ENCODE data around the gene ENTPD2.
"Not testable (repeated sequence)": the region's sequence is repeated elsewhere in the genome, so short reads cannot be mapped to it uniquely, and the experiment has no call there.

The ENTPD2 gene

DNA sequence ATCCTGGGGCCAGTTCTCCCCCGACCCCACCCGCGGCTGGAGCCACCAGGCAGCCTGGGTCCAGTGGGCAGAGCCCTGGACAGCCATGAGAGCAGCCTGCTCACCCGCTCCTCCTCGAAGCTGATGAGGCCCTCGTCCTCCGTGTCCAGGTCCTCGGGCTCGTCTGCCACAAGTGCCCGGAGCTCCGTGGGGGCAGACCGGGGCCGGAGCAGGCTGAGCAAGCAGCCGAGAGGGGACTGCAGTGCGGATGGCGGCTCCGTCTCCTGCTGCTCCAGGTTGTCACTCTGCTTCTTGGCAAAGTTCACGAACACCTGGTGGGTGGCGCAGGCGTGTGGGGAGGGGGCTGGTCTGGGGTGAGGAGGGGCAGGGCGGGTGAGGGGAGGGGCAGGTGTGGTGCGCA lies 45.5 kb downstream of the ENTPD2 start:
- DNase-seq (ENCODE audit: low read depth): no peak
- no peak overlapping the region for H3K4me3 ChIP-seq (ENCODE audit: low read depth, low read length)

GRCh38 chr9:137007816-137008270 lies 46.0 kb downstream of the ENTPD2 start:
- H3K4me3 ChIP-seq (ENCODE audit: low read depth, low read length): no peak overlapping the region
- DNase-seq (ENCODE audit: low read depth): no peak

GRCh38 chr9:137007108-137007815 lies 46.6 kb downstream of the ENTPD2 start:
- no peak for DNase-seq (ENCODE audit: low read depth)
- no peak overlapping the region for H3K4me3 ChIP-seq (ENCODE audit: low read depth, low read length)

DNA sequence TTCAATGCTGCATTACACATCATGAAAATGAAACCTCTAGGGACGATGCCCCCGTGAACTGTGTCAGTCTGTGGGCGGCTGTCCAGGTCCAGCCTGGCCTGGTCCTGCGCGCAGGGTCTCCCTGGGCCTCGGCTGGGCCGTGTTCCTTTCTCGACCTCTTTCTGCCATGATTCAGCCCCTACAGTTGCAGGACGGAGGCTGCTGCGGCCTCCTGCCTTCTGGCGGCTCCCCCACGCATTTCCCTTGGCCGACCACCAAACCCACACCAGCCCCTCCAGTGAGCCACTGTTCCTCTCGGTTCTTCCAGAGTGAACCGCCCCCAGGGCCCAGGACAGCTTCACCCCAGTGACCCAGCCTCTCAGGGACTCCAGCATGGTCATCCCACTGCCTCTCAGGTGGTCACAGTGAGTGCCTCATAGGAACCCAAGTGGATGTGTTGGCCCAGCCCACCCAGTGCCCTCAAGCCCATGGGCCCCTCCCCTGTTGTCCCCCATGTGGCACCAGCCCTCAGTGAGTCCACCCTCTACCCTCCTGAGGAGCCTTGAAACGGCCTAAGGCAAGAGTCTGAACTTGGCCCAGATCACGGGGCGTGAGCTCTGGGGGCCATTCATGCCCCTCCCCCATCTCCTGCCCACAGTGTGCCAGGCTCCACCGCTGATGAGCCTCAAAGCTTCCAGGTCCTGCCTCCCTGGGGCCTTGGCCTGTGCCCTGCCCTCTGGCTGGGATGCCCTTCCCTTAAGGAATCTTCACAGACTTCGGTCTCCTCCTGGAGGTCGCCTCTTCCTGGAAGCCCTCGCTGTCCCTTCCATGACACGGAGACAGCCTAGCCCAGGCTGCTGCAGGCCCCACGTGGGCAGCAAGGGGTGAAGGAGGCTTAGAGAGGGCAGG lies 47.5 kb downstream of the ENTPD2 start:
- no peak for DNase-seq (ENCODE audit: low read depth)
- H3K4me3 ChIP-seq (ENCODE audit: low read depth, low read length): no peak overlapping the region

GRCh38 chr9:137004285-137004684 lies 49.6 kb downstream of the ENTPD2 start:
- H3K4me3 ChIP-seq (ENCODE audit: low read depth, low read length); DNase-seq (ENCODE audit: low read depth): not testable (repeated sequence)

- no peak overlapping the region for H3K4me3 ChIP-seq (ENCODE audit: low read depth, low read length)
- DNase-seq (ENCODE audit: low read depth): no peak
Observed at GRCh38 chr9:137002646-137003041, 51.2 kb downstream of the ENTPD2 start.

GRCh38 chr9:137001857-137002645 lies 51.8 kb downstream of the ENTPD2 start:
- no peak overlapping the region for H3K4me3 ChIP-seq (ENCODE audit: low read depth, low read length)
- no peak for DNase-seq (ENCODE audit: low read depth)

DNA sequence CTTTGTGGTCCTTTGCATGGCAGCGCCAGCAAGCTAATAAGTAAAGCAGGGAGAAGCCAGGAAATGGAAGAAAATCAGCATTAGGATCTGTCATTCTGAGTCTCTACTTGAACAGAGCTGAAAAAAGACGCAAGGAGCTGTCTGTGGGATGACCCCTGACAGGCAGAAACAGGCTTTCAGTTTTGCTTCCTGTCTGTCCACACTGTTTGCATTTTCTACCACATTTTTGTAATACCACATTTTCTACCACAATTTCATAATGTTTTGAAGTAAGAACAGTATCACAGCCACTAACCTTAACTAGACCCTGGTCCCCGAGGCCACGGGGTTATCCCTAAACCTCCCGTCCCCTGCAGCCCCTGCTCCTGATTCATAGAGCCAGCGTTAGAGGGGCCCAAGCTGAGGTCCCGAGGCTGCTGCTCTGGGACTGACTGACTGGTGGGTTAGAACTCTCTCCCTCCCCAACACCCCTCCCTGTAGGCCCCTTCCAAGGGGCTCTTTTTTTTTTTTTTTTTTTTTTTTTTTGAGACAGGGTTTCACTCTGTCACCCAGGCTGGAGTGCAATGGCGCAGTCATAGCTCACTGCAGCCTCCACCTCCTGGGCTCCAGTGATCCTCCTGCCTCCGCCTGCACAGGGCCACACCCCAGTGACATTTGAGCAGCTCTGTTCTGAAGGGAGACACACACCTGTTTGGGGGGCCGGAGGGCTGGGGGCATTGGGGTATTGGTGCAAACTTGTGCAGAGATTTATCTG lies 53.5 kb downstream of the ENTPD2 start:
- DNase-seq (ENCODE audit: low read depth): no peak

More for the DNA sequence above, 53.5 kb downstream of the ENTPD2 start:
- no peak overlapping the region for H3K4me3 ChIP-seq (ENCODE audit: low read depth, low read length)
